Measurements from ENCODE around the gene EDIL3. TPM values are rescaled to one million over a fixed set of nuclear protein-coding genes. Genes with fewer than 3 reads are reported as not detected.

The EDIL3 gene
- polyA plus RNA-seq, 1 donor = 13.2 TPM

GRCh38 chr5:83946516-83946915 is 438.2 kb downstream of the EDIL3 start:
- DNase-seq = no peak

- no peak for DNase-seq
Measured at GRCh38 chr5:83942155-83942554, 442.5 kb downstream of the EDIL3 start.

GRCh38 chr5:83937837-83938236 is 446.8 kb downstream of the EDIL3 start:
- no peak for DNase-seq

GRCh38 chr5:83931969-83932368 is 452.7 kb downstream of the EDIL3 start:
- no peak for DNase-seq

GRCh38 chr5:83927140-83927733 is 457.4 kb downstream of the EDIL3 start:
- DNase-seq = peak; percentile 19

GRCh38 chr5:83925955-83926337 is 458.7 kb downstream of the EDIL3 start:
- DNase-seq = no peak

GRCh38 chr5:83925321-83925954 is 459.2 kb downstream of the EDIL3 start:
- no peak for DNase-seq

GRCh38 chr5:83924891-83925290 is 459.8 kb downstream of the EDIL3 start:
- DNase-seq = no peak

- DNase-seq = no peak
Measured at GRCh38 chr5:83924171-83924570, 460.5 kb downstream of the EDIL3 start.

GRCh38 chr5:83922699-83923098 is 462.0 kb downstream of the EDIL3 start:
- no peak for DNase-seq

GRCh38 chr5:83921666-83922193 is 462.9 kb downstream of the EDIL3 start:
- DNase-seq = no peak

- DNase-seq = no peak
Measured at GRCh38 chr5:83919071-83920041, 465.3 kb downstream of the EDIL3 start.

GRCh38 chr5:83917261-83917908 is 467.3 kb downstream of the EDIL3 start:
- no peak for DNase-seq

- DNase-seq = no peak
Measured at GRCh38 chr5:83914662-83915418, 469.8 kb downstream of the EDIL3 start.

- DNase-seq = no peak
Measured at GRCh38 chr5:83914199-83914598, 470.5 kb downstream of the EDIL3 start.

- DNase-seq = no peak
Measured at GRCh38 chr5:83913593-83913992, 471.1 kb downstream of the EDIL3 start.

GRCh38 chr5:83911367-83911919 is 473.2 kb downstream of the EDIL3 start:
- DNase-seq = no peak

- no peak for DNase-seq
Measured at GRCh38 chr5:83900306-83900705, 484.4 kb downstream of the EDIL3 start.

GRCh38 chr5:83899326-83899970 is 485.2 kb downstream of the EDIL3 start:
- DNase-seq = no peak

- no peak for DNase-seq
Measured at GRCh38 chr5:83895860-83896259, 488.8 kb downstream of the EDIL3 start.

- no peak for DNase-seq
Measured at GRCh38 chr5:83891261-83891660, 493.4 kb downstream of the EDIL3 start.

Data from hindlimb muscle (tissue), 1 donor.